ENCODE results near the gene PDE5A.

DNA sequence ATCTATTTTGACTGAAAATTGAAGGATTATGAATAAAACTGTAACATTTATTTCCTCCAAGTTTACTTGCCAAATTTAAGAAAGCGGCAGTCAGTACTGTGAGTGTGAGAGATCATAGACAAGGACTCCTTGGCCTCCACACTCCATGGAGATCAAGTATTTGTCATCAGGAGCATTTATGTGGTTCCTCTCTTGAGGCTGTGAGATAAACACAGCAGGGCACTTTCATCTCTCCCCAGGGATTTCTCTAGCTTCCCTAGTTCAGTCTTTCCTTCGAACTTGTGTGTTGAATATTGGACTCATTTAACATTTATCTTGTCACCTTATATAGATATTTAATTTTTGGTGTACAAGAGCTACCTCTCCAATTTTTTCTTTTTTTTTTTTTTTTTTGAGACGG lies 40.8 kb downstream of the PDE5A start:
- TF ChIP-seq, protein P1, sequence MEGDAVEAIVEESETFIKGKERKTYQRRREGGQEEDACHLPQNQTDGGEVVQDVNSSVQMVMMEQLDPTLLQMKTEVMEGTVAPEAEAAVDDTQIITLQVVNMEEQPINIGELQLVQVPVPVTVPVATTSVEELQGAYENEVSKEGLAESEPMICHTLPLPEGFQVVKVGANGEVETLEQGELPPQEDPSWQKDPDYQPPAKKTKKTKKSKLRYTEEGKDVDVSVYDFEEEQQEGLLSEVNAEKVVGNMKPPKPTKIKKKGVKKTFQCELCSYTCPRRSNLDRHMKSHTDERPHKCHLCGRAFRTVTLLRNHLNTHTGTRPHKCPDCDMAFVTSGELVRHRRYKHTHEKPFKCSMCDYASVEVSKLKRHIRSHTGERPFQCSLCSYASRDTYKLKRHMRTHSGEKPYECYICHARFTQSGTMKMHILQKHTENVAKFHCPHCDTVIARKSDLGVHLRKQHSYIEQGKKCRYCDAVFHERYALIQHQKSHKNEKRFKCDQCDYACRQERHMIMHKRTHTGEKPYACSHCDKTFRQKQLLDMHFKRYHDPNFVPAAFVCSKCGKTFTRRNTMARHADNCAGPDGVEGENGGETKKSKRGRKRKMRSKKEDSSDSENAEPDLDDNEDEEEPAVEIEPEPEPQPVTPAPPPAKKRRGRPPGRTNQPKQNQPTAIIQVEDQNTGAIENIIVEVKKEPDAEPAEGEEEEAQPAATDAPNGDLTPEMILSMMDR (IDR thresholded peaks at IDR 0.05): no peak
- no peak for TF ChIP-seq TCF7L2 (IDR thresholded peaks at IDR 0.05; ENCODE audit: low read depth, low read length)
- no peak for TF ChIP-seq SIN3A (IDR thresholded peaks at IDR 0.05; ENCODE audit: borderline replicate concordance, insufficient read depth, low read depth, low read length)
- no peak for TF ChIP-seq POLR2AphosphoS5 (IDR thresholded peaks at IDR 0.05; ENCODE audit: low read depth, low read length)
